Measurements from ENCODE around the gene IL25. TPM values are rescaled to one million over a fixed set of nuclear protein-coding genes. Genes with fewer than 3 reads are reported as not detected.

IL25 gene
- total and polyA plus RNA-seq, 4 donors, result not detected

- Histone ChIP-seq H3K9me3 (ENCODE audit: control insufficient read depth in 4 of 4, insufficient read depth in 3 of 4, low read length in 3 of 4) (no peaks in the 10 kb centered on the region), H3K27me3 (ENCODE audit: control insufficient read depth in 3 of 3, insufficient read depth in 3 of 3, low read length in 2 of 3) (no peaks in the 10 kb centered on the region), H3K36me3 (ENCODE audit: control insufficient read depth in 4 of 4, insufficient read depth in 4 of 4, low read length in 4 of 4) (peaks cover 0 to 13% (median 2%) of the 10 kb centered on the region in 4 donors), H3K4me3 (peak within 1 kb of the TSS; percentile 64), H3K4me1 (ENCODE audit: control insufficient read depth in 5 of 5, insufficient read depth in 5 of 5, low read length in 5 of 5) (peaks cover 0 to 10% (median 6%) of the 10 kb centered on the region in 5 donors), H3K27ac (ENCODE audit: low read depth in 1 of 2, low read length in 1 of 2) (no peak within 1 kb of the TSS), H3K9ac (ENCODE audit: insufficient read depth in 1 of 2, low read length in 2 of 2) (peak within 1 kb of the TSS in 1 of 2 donors; percentile 78)
- peak; percentile 93 to 96 (median 96) for DNase-seq
- TF ChIP-seq CTCF (IDR thresholded peaks at IDR 0.05; ENCODE audit: control extremely low read depth, extremely low read depth), result no peak
- ATAC-seq (ENCODE audit: insufficient read depth, low FRiP score), result peak; percentile 74
- whole genome bisulfite sequencing, 2 donors, result 1 to 3% methylated on average over 36 to 42 of the region's 42 CpGs
Observed at GRCh38 chr14:23352506-23353432, 19.8 kb upstream of the IL25 start, which contains the start of gene SLC22A17. SLC22A17 (minus strand) TSS chr14:23352887.

DNA sequence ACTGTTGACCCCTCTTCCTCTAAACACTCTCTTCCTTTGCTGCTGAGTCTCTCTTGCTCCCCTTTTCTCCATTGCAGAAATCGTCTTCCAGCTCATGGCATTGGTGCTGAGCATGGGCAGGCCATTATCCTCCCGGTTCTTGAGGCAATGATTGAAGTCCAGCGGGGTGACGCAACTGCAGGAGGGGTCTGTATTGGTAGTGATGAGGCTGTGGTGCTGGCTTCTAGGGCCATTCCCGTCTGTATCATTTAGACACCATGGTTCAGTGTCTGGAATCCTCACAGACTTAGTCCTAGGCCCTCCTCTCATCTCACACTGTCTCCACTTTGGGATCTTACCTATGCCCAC is 19.2 kb upstream of the IL25 start:
- no peak overlapping the region for H3K27ac ChIP-seq (ENCODE audit: low read depth in 1 of 2, low read length in 1 of 2)

DNA sequence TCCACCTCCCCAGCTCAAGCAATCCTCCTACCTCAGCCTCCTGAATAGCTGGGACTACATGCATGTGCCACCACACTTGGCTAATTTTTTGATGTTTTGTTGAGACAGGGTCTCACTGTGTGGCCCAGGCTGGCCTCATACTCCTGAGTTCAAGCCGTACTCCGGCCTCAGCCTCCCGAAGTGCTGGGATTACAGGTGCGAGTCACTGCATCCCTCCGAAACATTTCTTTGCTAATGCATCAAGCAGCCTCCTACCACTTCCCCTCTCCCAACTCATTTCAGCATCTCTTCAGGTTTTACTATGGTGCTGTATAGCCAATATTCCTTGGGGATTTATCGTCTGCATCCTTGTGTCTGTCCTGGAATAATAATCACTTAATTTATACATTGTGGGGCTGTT is 17.6 kb upstream of the IL25 start:
- WGBS, 2 donors, result 84 to 86% methylated on average over 6 of the region's 6 CpGs
- Histone ChIP-seq H3K27ac (ENCODE audit: low read depth in 1 of 2, low read length in 1 of 2) (no peak overlapping the region), H3K27me3 (ENCODE audit: control insufficient read depth in 3 of 3, insufficient read depth in 3 of 3, low read length in 2 of 3) (no peaks in the 10 kb centered on the region), H3K4me1 (ENCODE audit: control insufficient read depth in 5 of 5, insufficient read depth in 5 of 5, low read length in 5 of 5) (peaks cover 0 to 10% (median 6%) of the 10 kb centered on the region in 5 donors), H3K36me3 (ENCODE audit: control insufficient read depth in 4 of 4, insufficient read depth in 4 of 4, low read length in 4 of 4) (peaks cover 0 to 14% (median 4%) of the 10 kb centered on the region in 4 donors), H3K9ac (ENCODE audit: insufficient read depth in 1 of 2, low read length in 2 of 2) (no peak overlapping the region), H3K9me3 (ENCODE audit: control insufficient read depth in 4 of 4, insufficient read depth in 3 of 4, low read length in 3 of 4) (no peaks in the 10 kb centered on the region), H3K4me3 (no peak overlapping the region)
- ATAC-seq (ENCODE audit: insufficient read depth, low FRiP score), result no peak
- no peak for TF ChIP-seq CTCF (IDR thresholded peaks at IDR 0.05; ENCODE audit: control extremely low read depth, extremely low read depth)
- DNase-seq, result no peak

More for the DNA sequence above, 19.2 kb upstream of the IL25 start:
- ATAC-seq (ENCODE audit: insufficient read depth, low FRiP score) (no peak), DNase-seq (no peak)
- no peak for TF ChIP-seq CTCF (IDR thresholded peaks at IDR 0.05; ENCODE audit: control extremely low read depth, extremely low read depth)
- 74 to 81% methylated on average over 5 of the region's 5 CpGs for WGBS, 2 donors
- no peak overlapping the region for H3K4me3 ChIP-seq
- H3K4me1 ChIP-seq (ENCODE audit: control insufficient read depth in 5 of 5, insufficient read depth in 5 of 5, low read length in 5 of 5), result peaks cover 0 to 10% (median 6%) of the 10 kb centered on the region in 5 donors
- no peak overlapping the region for H3K9ac ChIP-seq (ENCODE audit: insufficient read depth in 1 of 2, low read length in 2 of 2)
- peaks cover 0 to 13% (median under 1%) of the 10 kb centered on the region in 4 donors for H3K36me3 ChIP-seq (ENCODE audit: control insufficient read depth in 4 of 4, insufficient read depth in 4 of 4, low read length in 4 of 4)
- no peaks in the 10 kb centered on the region for H3K9me3 ChIP-seq (ENCODE audit: control insufficient read depth in 4 of 4, insufficient read depth in 3 of 4, low read length in 3 of 4)
- H3K27me3 ChIP-seq (ENCODE audit: control insufficient read depth in 3 of 3, insufficient read depth in 3 of 3, low read length in 2 of 3), result no peaks in the 10 kb centered on the region
